Sigmoid colon (tissue), 4 donors: ENCODE data around the gene RASEF.

Source experiments
- CTCF ChIP-seq, 4 experiments: fragments of 450-650 bp in 3 of 4; fragments of 200-600 bp in 1 of 4; IDR thresholded peaks; one replicate each; pipeline ENCODE4 v1.5.1; 2016 to 2019; ENCODE audit warnings: antibody characterized with exemption in 4 of 4, mild to moderate bottlenecking in 3 of 4, moderate library complexity in 2 of 4
- EP300 ChIP-seq, 4 donors: sonication (generic); formaldehyde crosslinking; IDR thresholded peaks; one replicate each; pipeline ENCODE4 v1.6.1; 2017; ENCODE audit warnings: antibody characterized with exemption in 4 of 4
- POLR2A ChIP-seq, 2 donors: fragments of 450-650 bp; IDR thresholded peaks; one replicate each; pipeline ENCODE4 v1.6.1; 2016; ENCODE audit warnings: antibody characterized with exemption in 2 of 2, mild to moderate bottlenecking in 2 of 2, moderate library complexity in 2 of 2
- POLR2AphosphoS5 ChIP-seq, 4 donors: sonication (generic); formaldehyde crosslinking; IDR thresholded peaks; one replicate each; pipeline ENCODE4 v1.6.1; 2017; ENCODE audit warnings: antibody characterized with exemption in 4 of 4

- no peak for TF ChIP-seq CTCF (IDR thresholded peaks at IDR 0.05)
- TF ChIP-seq POLR2AphosphoS5 (IDR thresholded peaks at IDR 0.05), result no peak
- no peak for TF ChIP-seq POLR2A (IDR thresholded peaks at IDR 0.05)
- TF ChIP-seq EP300 (IDR thresholded peaks at IDR 0.05), result no peak
Observed at GRCh38 chr9:83106263-83106662, 43.3 kb upstream of the RASEF start.
